ENCODE results near the gene DET1. TPM values are rescaled to one million over a fixed set of nuclear protein-coding genes. Genes with fewer than 3 reads are reported as not detected.

Gene DET1
- total RNA-seq, 1 experiment from 2014 or later, result 6.6 TPM

- H3K79me1 ChIP-seq (ENCODE audit: insufficient read depth, low read depth, low read length, poor library complexity, severe bottlenecking), result no peaks in the 10 kb centered on the region
- no peak overlapping the region for H2BK15ac ChIP-seq (ENCODE audit: low read depth, low read length)
- no peak overlapping the region for H3K4me2 ChIP-seq (ENCODE audit: insufficient read depth, insufficient read length, low read length)
- Mint-ChIP-seq H3K27ac (no peak overlapping the region), H3K36me3 (ENCODE audit: insufficient read depth in 1 of 3, low read depth in 3 of 3) (peaks cover 7 to 29% (median 23%) of the 10 kb centered on the region in 3 experiments; a peak in 5 of 7 replicates), H3K4me1 (peaks cover 25 to 28% of the 10 kb centered on the region in 2 experiments), H3K9me3 (no peaks in the 10 kb centered on the region), H3K4me3 (no peak overlapping the region), H3K27me3 (ENCODE audit: low read depth) (peaks cover 9% of the 10 kb centered on the region)
- DNase-seq, result no peak
- H3K14ac ChIP-seq (ENCODE audit: insufficient read depth, low read length), result no peak overlapping the region
- H2BK12ac ChIP-seq (ENCODE audit: insufficient read length, low read depth, low read length), result no peak overlapping the region
- TF ChIP-seq, protein P1, sequence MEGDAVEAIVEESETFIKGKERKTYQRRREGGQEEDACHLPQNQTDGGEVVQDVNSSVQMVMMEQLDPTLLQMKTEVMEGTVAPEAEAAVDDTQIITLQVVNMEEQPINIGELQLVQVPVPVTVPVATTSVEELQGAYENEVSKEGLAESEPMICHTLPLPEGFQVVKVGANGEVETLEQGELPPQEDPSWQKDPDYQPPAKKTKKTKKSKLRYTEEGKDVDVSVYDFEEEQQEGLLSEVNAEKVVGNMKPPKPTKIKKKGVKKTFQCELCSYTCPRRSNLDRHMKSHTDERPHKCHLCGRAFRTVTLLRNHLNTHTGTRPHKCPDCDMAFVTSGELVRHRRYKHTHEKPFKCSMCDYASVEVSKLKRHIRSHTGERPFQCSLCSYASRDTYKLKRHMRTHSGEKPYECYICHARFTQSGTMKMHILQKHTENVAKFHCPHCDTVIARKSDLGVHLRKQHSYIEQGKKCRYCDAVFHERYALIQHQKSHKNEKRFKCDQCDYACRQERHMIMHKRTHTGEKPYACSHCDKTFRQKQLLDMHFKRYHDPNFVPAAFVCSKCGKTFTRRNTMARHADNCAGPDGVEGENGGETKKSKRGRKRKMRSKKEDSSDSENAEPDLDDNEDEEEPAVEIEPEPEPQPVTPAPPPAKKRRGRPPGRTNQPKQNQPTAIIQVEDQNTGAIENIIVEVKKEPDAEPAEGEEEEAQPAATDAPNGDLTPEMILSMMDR (conservative IDR thresholded peaks at IDR 0.05), result no peak
- no peak overlapping the region for H3K9ac ChIP-seq (ENCODE audit: extremely low read depth, insufficient read length, low read length)
- no peak overlapping the region for H3K18ac ChIP-seq (ENCODE audit: insufficient read length, low read depth, low read length)
- no peak overlapping the region for H3K56ac ChIP-seq (ENCODE audit: insufficient read length, low read depth, low read length)
- H4K5ac ChIP-seq (ENCODE audit: insufficient read length, low read depth, low read length), result no peak overlapping the region
- H3K27me3 ChIP-seq (ENCODE audit: insufficient read depth, low read length), result no peaks in the 10 kb centered on the region
- H4K8ac ChIP-seq (replicated peaks; ENCODE audit: insufficient read length, low read depth, low read length), result no peak overlapping the region
- H2BK5ac ChIP-seq (ENCODE audit: insufficient read length, low read length), result no peak overlapping the region
- H3K23me2 ChIP-seq (ENCODE audit: insufficient read length, low read depth, low read length, poor library complexity, severe bottlenecking), result no peaks in the 10 kb centered on the region
- H3K4ac ChIP-seq (ENCODE audit: low read depth, low read length), result no peak overlapping the region
- no peak overlapping the region for H4K91ac ChIP-seq (ENCODE audit: insufficient read length, low read depth, low read length)
- peaks cover 6% of the 10 kb centered on the region; the same call in 1 of the 2 replicates for H3K4me1 ChIP-seq (ENCODE audit: insufficient read depth, low read length)
- no peak overlapping the region for H2BK20ac ChIP-seq (ENCODE audit: low read depth, low read length, poor library complexity, severe bottlenecking)
- no peak overlapping the region for H3K23ac ChIP-seq (ENCODE audit: insufficient read length, low read depth, low read length)
- H3T11ph ChIP-seq (ENCODE audit: low read length), result no peak overlapping the region
- no peaks in the 10 kb centered on the region for H4K20me1 ChIP-seq (ENCODE audit: control insufficient read depth, insufficient read depth, insufficient read length)
- no peak overlapping the region for H2AFZ ChIP-seq (ENCODE audit: low read length)
- no peak overlapping the region for H2AK5ac ChIP-seq (ENCODE audit: insufficient read length, low read length)
- no peak overlapping the region for H2BK120ac ChIP-seq (ENCODE audit: low read depth, low read length, poor library complexity, severe bottlenecking)
- H3K9me3 ChIP-seq (ENCODE audit: control insufficient read depth, low read depth, low read length), result no peaks in the 10 kb centered on the region
- H3K27ac ChIP-seq (ENCODE audit: insufficient read length, low read depth, low read length), result no peak overlapping the region
- no peaks in the 10 kb centered on the region for H3K79me2 ChIP-seq (ENCODE audit: insufficient read depth, low read length)
Observed at GRCh38 chr15:88506628-88507027, 39.9 kb downstream of the DET1 start.

Data from H9 (cell line).